ENCODE measurements around the gene TNFSF8. TPM values are rescaled to one million over a fixed set of nuclear protein-coding genes. Genes with fewer than 3 reads are reported as not detected.

TNFSF8 gene
- total RNA-seq (2012; rRNA removed): not detected in 2 replicates
- not detected in 2 replicates for polyA plus RNA-seq (2012; rRNA removed)
- not detected in 2 replicates for polyA plus RNA-seq (2012; cell fraction: cytosol; rRNA removed)
- not detected in 2 replicates for polyA plus RNA-seq (2012; cell fraction: nucleus; rRNA removed; ENCODE audit: low replicate concordance)
- Bru-seq, nascent RNA: percentile 3 among the genes with signal in this experiment
- not detected for BruChase-seq, experiment 1, labeled RNA remaining after a 6-hour chase
- not detected for BruChase-seq, experiment 2, labeled RNA remaining after a 2-hour chase
- long read RNA-seq: 0 reads

GRCh38 chr9:114930056-114930812, at the start of gene TNFSF8:
Gene TNFSF8, minus strand, starts transcription at chr9:114930591. Its CDS starts 288 bp downstream, at chr9:114930303.
- dilution Hi-C loops (cut with HindIII; ENCODE audit: low sequenced_read_pairs, unreplicated experiment): no loop called here

More at GRCh38 chr9:114930056-114930812, at the start of gene TNFSF8:
- no peak within 1 kb of the TSS for H3K9ac ChIP-seq (ENCODE audit: low read depth, low read length)
- no peak within 1 kb of the TSS for H3K18ac ChIP-seq (ENCODE audit: low read depth, low read length)
- no peaks in the 10 kb centered on the region for H3K9me1 ChIP-seq (ENCODE audit: insufficient read depth, low read length)
- no peak within 1 kb of the TSS for H2BK15ac ChIP-seq (ENCODE audit: low read depth, low read length)
- no peak for DNase-seq
- WGBS, 2 experiments (ENCODE audit: extremely low coverage in 2 of 2, insufficient read length in 1 of 2): no CpG with 5 or more reads among the region's 24 CpGs
- no peaks in the 10 kb centered on the region for H3K4me1 ChIP-seq (ENCODE audit: control insufficient read depth, insufficient read depth, low read length)
- H4K91ac ChIP-seq (ENCODE audit: insufficient read depth, low read depth, low read length): no peak within 1 kb of the TSS
- no TSS peak for BruUV-seq (replicated peaks)
- H2BK20ac ChIP-seq (ENCODE audit: low read depth, low read length): no peak within 1 kb of the TSS
- H3K14ac ChIP-seq (replicated peaks; ENCODE audit: low read depth, low read length): no peak within 1 kb of the TSS
- no peak within 1 kb of the TSS for H2AK9ac ChIP-seq (replicated peaks; ENCODE audit: low read depth, low read length, poor library complexity)
- H3K4ac ChIP-seq (ENCODE audit: low read depth, low read length): no peak within 1 kb of the TSS
- ATAC-seq (ENCODE audit: low read depth): no peak
- no peak within 1 kb of the TSS for H2BK120ac ChIP-seq (ENCODE audit: low read depth, low read length)
- no peak within 1 kb of the TSS for H4K5ac ChIP-seq (ENCODE audit: low read depth, low read length)
- CTCF ChIA-PET: no interaction called here
- no peak within 1 kb of the TSS for H3K27ac ChIP-seq (ENCODE audit: insufficient read depth, low read length)
- H3K4me3 ChIP-seq (ENCODE audit: insufficient read depth, low read depth, low read length): no peak within 1 kb of the TSS
- peak within 1 kb of the TSS; percentile 31 for H2BK5ac ChIP-seq (ENCODE audit: low read depth, low read length, poor library complexity, severe bottlenecking)
- no peaks in the 10 kb centered on the region for H4K20me1 ChIP-seq (ENCODE audit: insufficient read depth, low read length)
- TF ChIP-seq ELK1 (IDR thresholded peaks at IDR 0.05; ENCODE audit: borderline replicate concordance, low read depth, low read length): no peak
- no peak for TF ChIP-seq MAFK (IDR thresholded peaks at IDR 0.05; ENCODE audit: low read depth, low read length)
- TF ChIP-seq NFE2L2 (IDR thresholded peaks at IDR 0.05; ENCODE audit: low read depth, low read length): no peak
- TF ChIP-seq USF2 (IDR thresholded peaks at IDR 0.05; ENCODE audit: low read depth, low read length): no peak
- TF ChIP-seq SMC3 (IDR thresholded peaks at IDR 0.05; ENCODE audit: low read depth, low read length): no peak
- TF ChIP-seq MXI1 (IDR thresholded peaks at IDR 0.05; ENCODE audit: borderline replicate concordance, low read depth, low read length): no peak
- TF ChIP-seq RAD21 (IDR thresholded peaks at IDR 0.05; ENCODE audit: low read length): no peak
- TF ChIP-seq BHLHE40 (IDR thresholded peaks at IDR 0.05; ENCODE audit: low read depth, low read length): no peak
- TF ChIP-seq RCOR1 (IDR thresholded peaks at IDR 0.05; ENCODE audit: insufficient replicate concordance, low read length): no peak
- no peak for TF ChIP-seq CEBPB (IDR thresholded peaks at IDR 0.05; ENCODE audit: low read depth, low read length)
- H3K79me1 ChIP-seq (ENCODE audit: low read depth in 1 of 2, low read length in 2 of 2): no peaks in the 10 kb centered on the region
- POLR2A ChIA-PET (ENCODE audit: unreplicated experiment): no interaction called here
- no peak within 1 kb of the TSS for H4K8ac ChIP-seq (ENCODE audit: low read depth in 2 of 2, low read length in 2 of 2)
- in situ Hi-C loops (cut with MboI; ENCODE audit: low sequenced_read_pairs): no loop called here
- no peaks in the 10 kb centered on the region for H3K9me3 ChIP-seq (ENCODE audit: control insufficient read depth, insufficient read depth, low read length)
- no peak within 1 kb of the TSS for H3K23ac ChIP-seq (ENCODE audit: low read depth, low read length)
- H3K27me3 ChIP-seq (ENCODE audit: control insufficient read depth, insufficient read depth, low read length): peaks cover 63% of the 10 kb centered on the region
- H3K56ac ChIP-seq (ENCODE audit: extremely low read depth, insufficient read depth, low read length): no peak within 1 kb of the TSS
- no peak within 1 kb of the TSS for H2AFZ ChIP-seq (replicated peaks; ENCODE audit: low read length, poor library complexity)
- no peak within 1 kb of the TSS for H3K4me2 ChIP-seq (ENCODE audit: low read depth, low read length)
- no peak within 1 kb of the TSS for H2AK5ac ChIP-seq (ENCODE audit: low read depth, low read length)
- intact Hi-C loops (cut with micrococcal nuclease): no loop called here
- H3K36me3 ChIP-seq (ENCODE audit: control insufficient read depth, insufficient read depth, low read length): no peaks in the 10 kb centered on the region

Data from IMR-90 (cell line).